ENCODE data around the gene ARHGAP28.

ARHGAP28 gene

DNA sequence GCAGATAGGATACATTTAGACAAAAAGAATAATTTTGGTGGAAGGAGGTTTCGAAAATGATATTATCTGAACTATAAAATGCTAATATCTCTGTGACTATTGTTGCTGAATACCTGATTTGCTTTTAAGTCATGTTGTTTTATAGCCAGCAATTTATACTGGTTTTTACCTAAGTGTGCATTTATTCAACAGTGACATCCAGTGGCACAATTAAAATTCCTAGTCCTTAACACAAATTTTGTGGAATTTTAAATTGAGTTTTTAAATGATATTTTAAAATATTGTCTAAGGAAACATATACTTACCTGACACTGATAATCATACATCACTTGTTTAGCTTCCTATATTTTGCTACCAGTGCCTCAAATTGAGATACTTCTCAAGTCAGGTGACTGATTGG lies 144.8 kb downstream of the ARHGAP28 start:
- DNase-seq (ENCODE audit: low read depth): no peak

DNA sequence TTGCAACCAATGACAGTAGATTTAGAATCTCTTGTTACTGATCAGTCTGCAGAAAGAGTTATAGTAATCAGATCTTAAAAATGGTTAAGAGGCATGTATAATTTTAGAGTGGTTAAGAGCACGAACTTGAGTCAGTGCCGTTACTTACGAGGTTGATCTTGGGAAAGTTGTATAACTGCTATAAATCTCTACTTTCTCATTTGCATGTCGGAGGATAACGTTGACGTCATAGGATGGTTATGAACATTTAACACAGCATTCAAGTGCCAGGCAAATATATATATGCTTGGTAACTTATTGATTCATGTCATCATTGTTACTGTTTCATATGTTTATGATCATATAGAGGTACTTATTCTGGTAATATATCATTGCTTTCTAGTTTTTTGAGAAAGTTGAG lies 146.2 kb downstream of the ARHGAP28 start:
- DNase-seq (ENCODE audit: low read depth): no peak

DNA sequence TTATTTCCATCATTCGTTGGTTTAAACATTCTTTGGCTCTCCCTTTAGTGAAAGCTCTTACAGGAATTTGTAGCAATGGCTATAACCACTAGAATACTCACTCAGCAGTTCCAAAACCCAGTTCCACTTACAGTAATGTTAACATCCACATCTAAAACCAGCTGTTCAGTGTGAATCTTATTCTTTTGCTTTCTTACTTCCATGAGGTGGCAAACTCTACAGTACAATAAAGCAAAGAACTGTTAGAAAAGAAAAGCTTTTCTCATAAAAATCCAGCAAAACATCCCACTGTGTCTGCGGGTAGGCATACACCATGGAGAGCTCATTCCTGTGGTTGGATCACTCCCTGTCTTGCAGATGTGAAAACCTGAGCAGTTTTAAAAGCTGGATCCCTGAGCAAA lies 147.1 kb downstream of the ARHGAP28 start:
- no peak for DNase-seq (ENCODE audit: low read depth)

DNA sequence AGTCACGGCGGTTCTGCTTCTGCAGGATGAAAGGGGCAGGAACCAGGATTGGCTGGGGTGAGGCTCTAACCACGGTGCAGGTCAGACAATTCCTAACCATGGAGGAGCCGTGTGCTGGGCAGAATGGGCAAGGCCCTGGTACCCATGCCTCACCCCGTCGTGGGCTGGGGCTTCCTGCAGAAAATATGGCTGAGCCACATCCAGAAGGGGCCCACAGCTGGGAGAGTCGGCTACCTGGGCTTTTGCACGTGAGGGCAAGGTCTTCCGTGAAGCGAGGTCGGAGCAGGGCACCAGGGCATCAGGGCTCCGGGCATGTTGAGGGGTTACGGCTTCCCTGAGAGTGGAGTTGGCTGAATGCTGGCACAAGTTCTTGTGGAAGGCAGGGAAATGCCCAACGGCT lies 147.8 kb downstream of the ARHGAP28 start:
- no peak for DNase-seq (ENCODE audit: low read depth)

DNA sequence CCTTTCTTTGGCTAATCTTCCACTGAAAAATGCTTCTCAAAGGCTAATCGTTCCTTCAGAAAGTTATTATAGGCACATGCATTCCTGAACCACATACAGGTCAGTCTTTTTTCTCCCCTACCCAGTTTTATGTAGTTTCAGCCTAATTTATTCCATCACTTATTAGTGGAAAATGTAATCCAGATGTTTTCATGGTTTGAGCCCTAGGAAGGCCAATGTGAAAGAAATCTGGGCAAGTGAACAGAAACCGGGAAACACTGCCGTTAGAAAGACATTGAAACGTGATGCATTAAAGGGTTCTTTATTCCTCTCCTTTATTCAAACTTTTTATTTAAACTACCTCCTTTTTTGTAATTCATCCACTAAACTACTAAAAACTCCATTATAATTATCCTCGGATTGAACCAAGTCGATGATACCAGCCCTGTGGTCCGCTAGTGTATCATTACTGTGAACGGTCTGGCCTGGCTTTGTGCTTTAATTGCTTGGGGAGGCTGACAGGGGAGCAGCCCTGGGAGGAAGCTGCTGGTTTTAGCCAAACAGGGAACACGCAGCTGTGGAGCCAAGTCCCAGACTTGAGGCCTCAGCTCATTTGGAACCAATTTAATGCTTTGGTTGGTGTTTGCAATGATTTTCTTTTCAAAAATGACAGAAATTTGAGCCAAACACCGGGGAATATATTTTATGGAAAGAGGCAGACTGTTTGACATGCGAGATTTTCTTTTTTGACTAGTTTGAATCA lies 149.2 kb downstream of the ARHGAP28 start:
- no peak for DNase-seq (ENCODE audit: low read depth)

DNA sequence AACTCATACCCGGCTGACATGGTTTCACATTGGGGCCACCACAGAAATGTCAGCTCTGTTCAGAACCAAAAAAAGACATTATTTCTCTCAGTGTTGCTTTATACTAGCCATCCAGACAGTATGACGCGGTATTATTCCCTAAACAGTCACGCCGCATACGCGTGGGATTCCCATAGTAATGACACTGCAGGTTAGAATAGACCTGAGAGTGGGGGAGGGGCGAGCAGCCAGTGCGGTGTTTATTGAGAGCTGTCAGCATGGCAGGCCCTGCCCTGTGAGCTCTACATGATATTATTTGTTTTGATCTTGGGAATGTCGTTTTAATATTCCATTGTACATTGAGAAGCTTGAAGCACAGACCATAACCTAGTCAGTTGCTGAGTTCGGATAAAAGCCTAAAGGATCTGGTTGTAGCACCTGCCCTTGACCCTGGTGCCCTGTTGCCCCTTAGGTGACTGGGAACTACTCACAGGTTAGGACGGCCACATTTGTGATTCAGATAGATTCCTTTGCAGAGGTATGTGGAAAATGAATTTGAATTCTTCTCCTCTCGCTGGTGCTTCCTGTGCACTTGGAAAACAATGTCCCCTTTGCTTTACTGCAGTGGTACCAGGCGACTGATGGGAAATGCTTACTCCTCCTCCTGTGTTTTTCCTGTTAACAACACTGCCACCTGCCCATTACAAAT lies 150.1 kb downstream of the ARHGAP28 start:
- DNase-seq (ENCODE audit: low read depth): no peak

DNA sequence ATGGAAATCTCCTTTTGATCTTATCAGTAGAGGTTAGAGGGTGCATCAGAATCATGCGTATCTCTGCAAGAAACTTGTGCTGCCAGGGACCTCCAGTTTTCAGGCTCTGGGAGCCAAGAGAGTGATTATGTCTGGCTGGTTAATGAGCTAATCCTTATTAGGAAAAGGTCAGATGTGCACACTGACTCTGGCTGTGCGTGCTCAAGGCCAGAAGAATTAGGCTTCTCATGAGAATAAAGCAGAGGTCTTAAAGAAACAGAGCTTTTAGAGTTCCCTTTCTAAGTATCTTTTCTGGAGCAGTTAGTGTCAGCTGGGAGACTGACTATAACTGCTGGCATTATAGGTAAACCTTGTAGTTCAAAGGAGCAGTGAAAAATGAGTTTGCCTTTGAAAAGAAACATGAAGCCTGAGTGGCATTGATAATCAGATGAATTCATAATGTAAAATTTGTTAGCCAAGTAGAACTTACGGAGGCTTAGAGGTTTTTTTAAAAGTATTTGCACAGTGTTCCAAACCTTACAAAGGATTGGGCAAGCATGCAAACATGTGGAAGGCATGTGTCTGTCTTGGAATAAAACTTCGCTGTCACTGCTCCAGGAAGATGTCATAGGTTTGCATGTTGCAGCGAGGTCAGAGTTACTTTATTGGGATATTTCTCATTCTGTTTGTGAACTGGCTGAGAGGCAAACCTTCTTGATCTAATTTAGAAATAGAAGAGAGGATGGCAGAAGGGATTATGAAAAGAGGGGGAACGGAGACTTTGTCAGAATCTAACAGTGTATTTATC lies 151.7 kb downstream of the ARHGAP28 start:
- no peak for DNase-seq (ENCODE audit: low read depth)

DNA sequence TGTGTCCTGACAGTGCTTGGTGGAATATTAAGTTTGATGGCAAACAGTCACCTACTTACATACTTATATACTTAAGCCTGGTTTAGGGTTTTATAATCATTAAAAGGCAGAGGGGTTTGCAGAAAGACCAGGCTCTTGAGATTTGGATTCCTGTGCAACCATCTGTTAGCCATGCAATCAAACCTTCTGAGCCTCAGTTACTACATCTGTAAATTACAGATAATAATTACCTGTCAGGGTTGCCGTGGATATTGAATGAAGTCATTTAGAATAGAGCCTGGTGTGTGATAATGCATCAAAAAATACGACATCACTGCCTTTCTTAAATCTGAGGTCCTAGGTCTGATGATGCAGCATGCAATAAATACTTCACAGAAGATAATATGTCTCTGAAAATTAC lies 152.9 kb downstream of the ARHGAP28 start:
- DNase-seq (ENCODE audit: low read depth): no peak

DNA sequence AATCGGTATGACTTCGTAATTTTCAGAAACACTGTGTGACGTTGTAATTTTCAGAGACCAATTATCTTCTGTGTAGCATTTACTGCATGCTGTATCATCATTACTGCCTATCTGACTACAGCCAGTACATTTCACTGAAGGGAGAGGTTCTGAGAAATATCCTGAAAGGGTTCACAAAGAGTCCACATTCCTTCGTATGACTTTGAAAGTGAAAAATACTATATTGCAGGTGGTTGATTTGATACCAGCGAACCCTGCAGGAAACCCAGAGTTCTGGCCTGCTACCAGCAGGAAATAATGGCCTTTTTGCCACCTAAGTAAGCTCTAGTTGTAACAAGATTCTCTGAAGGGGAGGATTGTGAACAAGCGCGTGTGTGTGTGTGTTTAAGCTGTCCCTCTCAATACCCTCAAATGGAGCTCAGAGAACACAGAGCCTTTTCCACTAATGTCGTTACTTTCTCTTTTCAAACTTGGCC lies 155.5 kb downstream of the ARHGAP28 start:
- DNase-seq (ENCODE audit: low read depth): no peak

DNA sequence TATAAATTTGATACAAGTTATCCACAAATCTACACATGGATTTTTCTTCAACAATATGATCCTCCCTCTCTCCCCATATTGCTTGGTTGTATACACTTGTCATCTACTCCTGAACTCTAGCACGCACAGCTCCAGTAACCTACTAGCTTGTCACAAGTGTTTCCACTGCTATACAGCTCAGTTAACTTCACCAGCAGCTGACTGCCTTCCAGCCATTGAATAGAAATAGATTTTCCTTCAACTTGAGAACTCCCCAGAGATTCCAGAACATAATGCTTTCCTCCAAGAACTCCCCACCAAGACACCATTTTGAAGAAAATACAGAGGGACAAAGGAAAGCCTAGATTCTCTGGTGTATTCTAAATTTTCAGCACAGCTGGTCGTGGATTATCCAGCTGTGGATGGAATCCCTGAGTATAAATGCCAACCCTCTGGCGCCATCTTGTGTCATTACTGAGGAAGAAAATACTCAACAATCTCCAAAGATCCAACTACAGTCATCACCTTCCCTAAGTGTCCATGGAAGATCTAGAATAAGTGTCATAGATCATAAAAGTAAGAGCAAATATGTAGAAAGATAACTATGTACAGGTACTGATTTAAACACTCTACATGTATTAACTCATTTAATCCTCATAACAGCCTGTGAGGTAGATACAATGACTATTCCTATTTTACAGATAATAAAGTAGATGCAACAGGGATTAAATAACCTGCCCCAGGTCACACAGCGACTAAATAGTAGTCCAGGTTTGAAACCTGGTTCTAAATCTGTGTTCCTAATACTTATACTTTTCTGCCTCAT lies 156.7 kb downstream of the ARHGAP28 start:
- no peak for DNase-seq (ENCODE audit: low read depth)

DNA sequence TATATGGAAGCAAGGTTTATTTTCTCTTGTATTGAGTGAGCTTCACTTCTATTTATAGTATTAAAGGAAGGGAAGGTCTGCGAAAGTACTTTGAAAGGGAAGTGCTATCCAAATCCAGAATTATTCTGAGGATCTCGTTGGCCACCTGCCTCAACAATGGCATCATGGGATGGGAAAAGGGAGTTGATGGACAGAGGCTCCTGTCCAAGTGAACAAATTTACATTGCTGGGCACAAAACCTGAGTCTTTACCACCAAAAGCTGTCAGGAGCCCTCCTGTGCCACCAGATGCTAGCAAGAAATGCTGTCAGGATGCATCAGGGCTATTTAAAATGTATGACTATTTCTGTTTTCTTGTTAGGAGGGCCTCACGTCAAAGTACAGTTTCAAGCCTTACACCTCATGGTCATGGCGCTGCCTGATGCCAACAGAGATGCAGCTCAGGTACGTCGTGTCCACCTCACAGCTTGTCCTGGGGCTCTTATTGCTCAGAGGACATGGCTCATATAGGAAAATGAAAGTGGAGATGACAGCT lies 157.3 kb downstream of the ARHGAP28 start:
- no peak for DNase-seq (ENCODE audit: low read depth)

DNA sequence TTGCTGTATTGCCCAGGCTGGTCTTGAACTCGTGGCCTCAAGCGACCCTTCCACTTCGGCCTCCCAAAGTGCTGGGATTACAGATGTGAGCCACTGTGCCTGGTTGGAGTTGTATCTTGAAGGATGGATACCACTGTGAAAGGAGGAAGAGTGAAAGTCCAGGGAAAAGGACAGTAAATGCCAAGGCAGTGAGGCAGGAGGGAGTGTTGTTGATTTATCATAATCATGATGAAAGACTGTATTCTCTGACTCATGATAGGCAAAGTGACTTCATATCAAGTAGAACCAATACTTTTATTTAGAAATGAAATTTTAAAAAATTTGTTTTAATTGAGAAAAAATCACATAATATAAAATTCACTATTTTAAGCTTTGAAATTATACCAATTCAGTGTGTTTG lies 162.3 kb downstream of the ARHGAP28 start:
- no peak for DNase-seq (ENCODE audit: low read depth)

DNA sequence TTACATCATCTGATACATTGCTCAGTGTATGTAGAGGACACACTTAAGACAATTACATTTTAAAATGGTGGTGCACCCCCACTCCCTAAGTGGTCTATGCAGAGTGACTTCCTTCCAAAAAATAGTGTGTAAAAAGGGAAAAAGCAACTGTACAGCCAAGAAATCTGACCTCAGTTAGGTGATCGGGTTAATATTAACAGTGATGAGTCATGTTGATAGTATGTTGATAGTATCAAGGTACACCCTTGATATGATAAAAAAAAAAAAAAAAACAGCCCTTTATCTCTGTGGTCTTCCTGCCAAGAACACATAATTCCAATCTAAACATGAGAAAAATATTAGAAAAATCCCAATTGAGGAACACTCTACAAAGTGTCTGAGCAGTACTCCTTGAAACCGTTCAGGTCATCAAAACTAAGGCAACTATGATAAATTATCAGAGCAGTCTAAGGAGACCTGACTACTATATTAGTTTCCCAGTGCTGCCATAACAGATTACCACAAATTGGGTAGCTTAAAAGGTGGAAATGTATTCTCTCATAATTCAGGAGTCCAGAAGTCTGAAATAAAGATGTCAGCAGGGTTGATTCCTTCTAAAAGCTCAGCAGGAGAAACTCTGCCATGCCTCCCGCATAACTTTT lies 171.9 kb downstream of the ARHGAP28 start:
- DNase-seq (ENCODE audit: low read depth): no peak

DNA sequence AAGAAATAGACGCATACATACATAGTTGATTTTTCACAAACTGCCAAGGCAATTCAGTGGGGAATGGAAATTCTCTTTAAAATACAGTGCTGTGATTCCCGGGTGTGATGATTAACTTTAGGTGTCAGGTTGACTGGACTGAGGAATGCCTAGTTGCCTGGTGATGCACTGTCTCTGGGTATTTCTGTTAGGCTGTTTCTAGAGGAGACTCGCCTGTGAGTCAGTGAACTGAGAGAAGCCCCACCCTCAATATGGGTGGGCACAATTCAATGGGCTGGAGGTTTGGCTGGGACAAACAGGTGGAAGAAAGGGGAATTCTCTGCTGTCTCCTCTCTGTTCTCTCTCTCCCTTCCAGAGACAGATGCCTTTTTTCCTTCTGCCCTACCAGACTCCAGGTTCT lies 187.6 kb downstream of the ARHGAP28 start:
- DNase-seq (ENCODE audit: low read depth): no peak

DNA sequence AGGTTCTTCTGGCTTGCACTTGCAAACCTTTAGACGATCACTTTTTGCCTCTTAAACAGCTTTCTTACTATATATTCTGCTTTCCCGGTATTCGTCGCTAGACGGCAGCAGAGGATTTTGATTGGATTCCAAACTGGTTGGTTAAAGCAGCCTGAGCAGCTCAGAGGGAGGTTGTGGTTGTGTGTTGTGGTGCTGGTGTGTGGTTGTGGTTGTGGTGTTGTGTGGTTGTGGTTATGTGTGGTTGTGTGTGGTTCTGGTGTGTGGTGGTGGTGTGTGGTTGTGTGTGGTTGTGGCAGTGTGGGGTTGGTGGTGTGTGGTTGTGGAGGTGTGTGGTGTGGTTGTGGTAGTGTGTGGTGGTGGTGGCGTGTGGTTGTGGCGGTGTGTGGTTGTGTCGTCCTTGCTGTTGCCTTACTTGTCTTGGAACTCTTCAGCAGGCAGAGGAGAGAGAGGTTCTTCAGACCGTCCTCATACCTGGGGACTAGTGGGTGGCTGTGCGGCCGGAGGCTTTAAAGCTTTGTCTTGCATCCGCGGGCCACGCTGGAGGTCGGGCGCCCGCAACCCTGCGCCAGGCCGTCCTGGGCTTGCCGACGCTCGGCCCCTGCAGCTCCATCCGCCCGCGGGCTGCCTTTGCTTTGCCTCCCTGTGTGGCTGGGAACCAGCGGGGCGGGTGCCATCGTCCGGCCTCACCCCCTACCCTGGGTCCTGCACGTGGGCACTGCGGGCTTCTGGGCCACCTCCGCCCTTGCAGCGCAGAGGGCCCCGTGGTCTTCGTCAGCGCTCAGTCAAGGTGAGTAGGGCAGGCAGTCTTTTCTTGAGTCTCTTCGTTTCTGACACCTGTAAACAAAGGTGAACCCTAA lies 190.8 kb downstream of the ARHGAP28 start:
- DNase-seq (ENCODE audit: low read depth): no peak

DNA sequence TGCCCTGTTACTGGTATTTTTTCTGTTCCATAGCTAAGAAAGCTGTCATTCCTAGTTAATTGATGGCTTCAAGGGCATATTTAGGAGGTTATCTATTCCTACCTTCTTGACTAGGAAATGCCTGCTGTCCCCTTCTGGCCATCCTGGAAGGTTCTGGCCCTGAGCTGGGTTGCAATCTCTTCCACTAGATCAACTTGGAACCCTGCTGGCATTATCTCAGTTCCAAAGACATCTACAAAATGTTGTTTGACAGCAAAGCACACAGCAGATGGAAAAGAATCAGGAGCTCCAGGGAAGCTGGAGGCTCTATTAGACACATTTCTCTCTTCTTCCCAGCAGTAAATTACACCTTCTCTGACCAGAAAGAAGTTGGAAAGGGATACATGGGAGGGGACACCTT lies 192.1 kb downstream of the ARHGAP28 start:
- DNase-seq (ENCODE audit: low read depth): no peak

DNA sequence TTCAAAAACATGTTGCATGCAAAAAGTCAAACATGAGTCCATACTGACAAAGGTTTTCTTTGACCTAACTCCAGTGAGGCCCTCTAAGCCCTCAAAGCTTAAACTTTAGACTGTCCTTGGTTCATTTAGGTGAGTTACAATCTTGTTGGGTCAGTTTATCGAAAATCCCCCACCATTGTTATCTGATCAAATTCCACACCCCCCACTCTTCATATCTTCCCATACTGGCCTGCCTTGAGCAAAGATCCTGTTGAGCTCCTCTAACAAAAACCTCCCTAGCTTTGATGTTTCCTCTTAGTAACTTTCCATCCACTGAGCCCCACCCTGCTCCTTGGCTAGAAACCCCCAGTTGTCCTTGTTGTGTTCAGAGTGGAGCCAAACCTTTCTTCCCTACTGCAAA lies 193.7 kb downstream of the ARHGAP28 start:
- no peak for DNase-seq (ENCODE audit: low read depth)

DNA sequence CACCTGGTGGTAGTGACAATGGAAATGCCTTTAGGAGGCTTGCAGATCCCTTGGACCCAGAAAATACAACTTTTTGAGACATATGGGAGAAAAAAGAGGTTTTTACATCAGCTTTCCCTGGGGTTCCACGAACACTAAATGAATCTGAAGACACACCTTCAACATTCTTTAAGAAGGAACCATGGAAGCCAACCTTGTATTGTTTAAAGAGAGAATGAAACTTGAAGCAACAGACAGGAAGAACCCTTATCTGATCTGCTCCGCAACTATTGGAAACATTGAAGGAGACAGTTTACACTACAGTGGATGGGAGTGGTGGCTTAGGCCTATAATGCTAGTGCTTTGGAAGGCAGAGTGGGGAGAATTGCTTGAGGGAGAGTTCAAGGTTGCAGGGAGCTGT lies 197.6 kb downstream of the ARHGAP28 start:
- DNase-seq (ENCODE audit: low read depth): no peak

DNA sequence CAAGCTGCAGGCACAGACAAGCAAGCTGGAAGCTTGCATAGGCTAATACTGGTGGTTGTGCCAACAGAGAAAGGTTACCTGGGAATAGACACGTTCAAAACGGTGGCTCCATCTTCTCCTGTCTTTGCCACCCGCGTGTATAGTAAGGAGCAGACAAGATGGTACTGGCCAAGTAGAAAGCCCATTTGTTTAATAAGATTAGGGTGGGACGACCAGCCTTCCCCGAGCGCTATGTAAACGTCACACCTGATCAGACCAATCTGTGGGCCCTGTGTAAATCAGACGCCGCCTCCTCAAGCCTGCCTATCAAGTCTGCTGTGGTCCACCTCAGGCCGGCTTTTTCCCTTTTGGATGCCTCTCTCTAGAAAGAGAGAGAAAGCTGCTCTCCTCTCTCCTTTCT lies 198.8 kb downstream of the ARHGAP28 start:
- no peak for DNase-seq (ENCODE audit: low read depth)

DNA sequence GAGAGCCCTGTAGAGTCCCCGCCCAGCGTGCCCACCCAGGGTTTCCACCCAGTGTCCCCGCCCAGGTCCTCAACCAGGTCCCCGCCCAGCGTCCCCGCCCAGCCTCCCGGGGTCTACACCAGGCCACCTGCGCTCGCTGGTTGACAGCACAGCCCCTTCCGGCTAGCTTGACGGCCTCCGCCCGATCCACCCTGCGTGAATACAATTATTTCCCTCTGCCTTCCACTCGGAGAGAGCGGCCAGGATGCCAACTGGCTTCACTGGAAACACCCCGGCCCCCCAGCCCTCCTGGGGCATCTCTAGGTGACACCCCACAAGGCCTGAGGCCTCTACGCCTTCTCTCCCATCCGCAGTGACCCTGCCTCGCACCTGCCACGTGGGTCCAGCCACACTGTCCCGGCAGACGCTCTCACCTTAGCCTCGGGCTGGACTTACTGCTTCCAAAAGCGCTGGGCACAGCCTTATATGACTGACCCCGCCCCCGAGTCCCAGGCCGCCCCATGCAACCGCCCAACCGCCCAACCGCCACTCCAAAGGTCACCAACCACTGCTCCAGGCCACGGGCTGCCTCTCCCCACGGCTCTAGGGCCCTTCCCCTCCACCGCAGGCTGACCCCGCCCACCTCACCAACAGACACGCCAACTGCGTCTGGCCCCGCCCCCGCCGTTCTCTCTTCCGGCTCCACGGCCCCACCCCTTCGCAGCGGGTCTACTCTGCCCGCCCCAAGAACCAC lies 200.0 kb downstream of the ARHGAP28 start:
- DNase-seq (ENCODE audit: low read depth): no peak

Data from stimulated activated CD8-positive, alpha-beta memory T cell treated with anti-CD3 and anti-CD28 coated beads, Interleukin-4, amount 100 ng/mL, for 24 hours (primary cell).